AG09319 (cell line): ENCODE results near the gene SAG.

Source experiments
- DNase-seq: peaks from one replicate; pipeline ENCODE4 v3.0.0-alpha.2; 2010; ENCODE audit warnings: low read depth; ENCODE audit errors: extremely low read depth
- TF ChIP-seq, protein P1 (sequence below): IDR thresholded peaks from 2 replicates; pipeline ENCODE4 v1.5.1; 2011; ENCODE audit warnings: low read depth, mild to moderate bottlenecking, inconsistent platforms, low read length, moderate library complexity

SAG gene

DNA sequence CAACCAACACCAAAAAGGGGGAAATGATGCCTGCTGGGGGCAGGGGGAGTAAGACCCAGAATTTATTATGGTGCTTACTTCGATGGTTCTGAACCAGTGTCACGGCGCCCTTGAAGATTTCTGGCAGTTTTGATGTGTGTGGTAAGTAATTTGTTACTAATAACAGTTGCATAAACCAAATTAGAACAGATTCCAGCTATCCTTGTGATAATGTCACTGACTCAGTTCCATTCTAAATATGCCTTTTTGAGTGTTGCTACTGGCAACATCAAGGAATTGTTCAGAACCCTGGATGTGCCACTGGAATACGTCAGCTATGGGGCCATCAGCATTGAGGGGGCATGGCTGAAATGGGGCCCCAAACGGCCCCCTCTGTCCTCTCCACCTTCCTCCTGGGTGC lies 11.6 kb downstream of the SAG start:
- no peak for DNase-seq
- TF ChIP-seq, protein P1, sequence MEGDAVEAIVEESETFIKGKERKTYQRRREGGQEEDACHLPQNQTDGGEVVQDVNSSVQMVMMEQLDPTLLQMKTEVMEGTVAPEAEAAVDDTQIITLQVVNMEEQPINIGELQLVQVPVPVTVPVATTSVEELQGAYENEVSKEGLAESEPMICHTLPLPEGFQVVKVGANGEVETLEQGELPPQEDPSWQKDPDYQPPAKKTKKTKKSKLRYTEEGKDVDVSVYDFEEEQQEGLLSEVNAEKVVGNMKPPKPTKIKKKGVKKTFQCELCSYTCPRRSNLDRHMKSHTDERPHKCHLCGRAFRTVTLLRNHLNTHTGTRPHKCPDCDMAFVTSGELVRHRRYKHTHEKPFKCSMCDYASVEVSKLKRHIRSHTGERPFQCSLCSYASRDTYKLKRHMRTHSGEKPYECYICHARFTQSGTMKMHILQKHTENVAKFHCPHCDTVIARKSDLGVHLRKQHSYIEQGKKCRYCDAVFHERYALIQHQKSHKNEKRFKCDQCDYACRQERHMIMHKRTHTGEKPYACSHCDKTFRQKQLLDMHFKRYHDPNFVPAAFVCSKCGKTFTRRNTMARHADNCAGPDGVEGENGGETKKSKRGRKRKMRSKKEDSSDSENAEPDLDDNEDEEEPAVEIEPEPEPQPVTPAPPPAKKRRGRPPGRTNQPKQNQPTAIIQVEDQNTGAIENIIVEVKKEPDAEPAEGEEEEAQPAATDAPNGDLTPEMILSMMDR, result no peak

- DNase-seq, result no peak
- TF ChIP-seq, protein P1, result no peak
Observed at GRCh38 chr2:233320470-233320869, 12.9 kb downstream of the SAG start.

- no peak for DNase-seq
- TF ChIP-seq, protein P1, result no peak
Observed at GRCh38 chr2:233321166-233321565, 13.6 kb downstream of the SAG start.

DNA sequence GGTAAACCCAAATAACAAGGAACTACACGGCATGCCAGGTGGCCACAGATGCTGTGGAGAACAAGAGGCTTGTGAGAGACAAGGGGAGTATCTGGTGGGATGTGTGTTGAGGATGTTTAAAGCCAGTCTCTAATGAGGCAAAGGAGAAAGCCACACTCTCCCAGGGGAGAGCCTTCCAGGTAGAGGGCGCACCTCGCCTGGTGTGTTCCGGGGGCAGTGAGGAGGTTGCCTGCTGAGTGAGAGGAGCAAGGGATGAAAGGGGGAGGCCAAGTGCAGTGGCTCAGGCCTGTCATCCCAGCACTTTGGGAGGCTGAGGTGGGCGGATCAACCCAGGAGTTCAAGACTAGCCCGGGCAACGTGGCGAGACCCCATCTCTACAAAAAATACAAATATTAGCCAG lies 16.2 kb downstream of the SAG start:
- no peak for DNase-seq
- TF ChIP-seq, protein P1, result no peak

DNA sequence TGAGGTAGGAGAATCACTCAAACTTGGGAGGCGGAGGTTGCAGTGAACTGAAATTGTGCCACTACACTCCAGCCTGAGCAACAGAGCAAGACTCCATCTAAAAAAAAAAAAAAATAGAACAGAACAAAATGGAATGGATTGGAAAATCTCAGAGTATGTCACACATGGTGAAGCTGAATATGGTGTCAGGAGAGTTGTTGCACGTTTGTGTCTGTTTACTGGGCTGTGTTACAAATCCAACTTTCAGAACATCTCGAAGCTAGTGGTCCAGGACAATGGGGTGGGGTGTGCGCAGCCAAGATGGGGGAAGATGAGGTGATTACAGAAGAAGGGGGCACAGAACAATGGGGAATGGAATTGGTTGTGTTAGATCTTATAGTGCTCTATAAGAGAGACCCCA lies 17.6 kb downstream of the SAG start:
- DNase-seq, result no peak
- TF ChIP-seq, protein P1, result no peak

DNA sequence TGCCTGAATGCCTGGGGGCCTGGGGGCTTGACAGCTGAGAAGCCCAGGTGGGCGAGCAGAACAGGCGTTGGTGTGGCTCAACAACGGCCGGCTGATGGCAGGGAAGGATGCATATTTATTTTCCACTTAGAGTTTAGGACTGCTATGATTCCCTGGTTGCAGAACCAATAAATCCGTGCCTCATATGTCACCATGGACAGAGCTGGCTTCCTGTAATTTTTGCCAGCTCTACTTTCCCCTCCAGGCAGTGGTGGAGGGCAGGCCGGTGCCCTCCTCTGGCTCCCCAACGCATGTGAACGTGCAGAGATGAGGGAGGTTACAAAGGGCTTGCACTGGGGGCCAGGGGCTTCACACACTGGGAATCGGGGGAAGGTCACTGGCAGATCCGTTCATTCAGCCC lies 18.2 kb downstream of the SAG start:
- TF ChIP-seq, protein P1, result no peak
- DNase-seq, result no peak

- TF ChIP-seq, protein P1, result no peak
- DNase-seq, result no peak
Observed at GRCh38 chr2:233326500-233326899, 18.9 kb downstream of the SAG start.
